Measurements from ENCODE around the gene DECR2.

Gene DECR2

GRCh38 chr16:445566-445965, 43.9 kb downstream of the DECR2 start:
- no peak for DNase-seq
- TF ChIP-seq CTCF (IDR thresholded peaks at IDR 0.05): no peak
- H3K4me1 Mint-ChIP-seq: peaks cover 28% of the 10 kb centered on the region
- H3K4me3 Mint-ChIP-seq: no peak overlapping the region
- H3K27ac Mint-ChIP-seq: peak overlapping the region; percentile 57
- no peaks in the 10 kb centered on the region for H3K27me3 Mint-ChIP-seq (ENCODE audit: low read depth, poor library complexity)
- H3K9me3 Mint-ChIP-seq: peaks cover 3% of the 10 kb centered on the region
- peaks cover 39% of the 10 kb centered on the region for H3K36me3 Mint-ChIP-seq (ENCODE audit: low read depth)

GRCh38 chr16:450385-450784, 48.7 kb downstream of the DECR2 start:
- Mint-ChIP-seq H3K36me3 (ENCODE audit: low read depth) (peaks cover 28% of the 10 kb centered on the region), H3K27ac (peak overlapping the region; percentile 78), H3K4me1 (peaks cover 18% of the 10 kb centered on the region), H3K27me3 (ENCODE audit: low read depth, poor library complexity) (no peaks in the 10 kb centered on the region), H3K9me3 (peaks cover 3% of the 10 kb centered on the region), H3K4me3 (no peak overlapping the region)
- TF ChIP-seq CTCF (IDR thresholded peaks at IDR 0.05): no peak
- DNase-seq: no peak

GRCh38 chr16:450785-451512, 49.3 kb downstream of the DECR2 start:
- H3K9me3 Mint-ChIP-seq: peaks cover 3% of the 10 kb centered on the region
- no peak for TF ChIP-seq CTCF (IDR thresholded peaks at IDR 0.05)
- H3K4me3 Mint-ChIP-seq: no peak overlapping the region
- no peak for DNase-seq
- peaks cover 30% of the 10 kb centered on the region for H3K36me3 Mint-ChIP-seq (ENCODE audit: low read depth)
- no peaks in the 10 kb centered on the region for H3K27me3 Mint-ChIP-seq (ENCODE audit: low read depth, poor library complexity)
- no peak overlapping the region for H3K27ac Mint-ChIP-seq
- H3K4me1 Mint-ChIP-seq: peaks cover 18% of the 10 kb centered on the region

GRCh38 chr16:454397-454940, 52.8 kb downstream of the DECR2 start:
- Mint-ChIP-seq H3K9me3 (no peaks in the 10 kb centered on the region), H3K27me3 (ENCODE audit: low read depth, poor library complexity) (no peaks in the 10 kb centered on the region), H3K36me3 (ENCODE audit: low read depth) (peaks cover 16% of the 10 kb centered on the region), H3K27ac (peak overlapping the region; percentile 82), H3K4me1 (peaks cover 43% of the 10 kb centered on the region), H3K4me3 (no peak overlapping the region)
- no peak for DNase-seq
- no peak for TF ChIP-seq CTCF (IDR thresholded peaks at IDR 0.05)

GRCh38 chr16:455453-455852, 53.8 kb downstream of the DECR2 start:
- H3K27ac Mint-ChIP-seq: no peak overlapping the region
- no peak for DNase-seq
- H3K9me3 Mint-ChIP-seq: no peaks in the 10 kb centered on the region
- H3K36me3 Mint-ChIP-seq (ENCODE audit: low read depth): peaks cover 16% of the 10 kb centered on the region
- no peak for TF ChIP-seq CTCF (IDR thresholded peaks at IDR 0.05)
- no peaks in the 10 kb centered on the region for H3K27me3 Mint-ChIP-seq (ENCODE audit: low read depth, poor library complexity)
- no peak overlapping the region for H3K4me3 Mint-ChIP-seq
- H3K4me1 Mint-ChIP-seq: peaks cover 38% of the 10 kb centered on the region
